GM12801 (cell line): ENCODE data around the gene FAM78B.

Source experiments
- CTCF ChIP-seq: IDR thresholded peaks from one replicate; pipeline ENCODE4 v1.5.1; 2011; ENCODE audit warnings: control low read depth; ENCODE audit not compliant: insufficient read length; ENCODE audit errors: extremely low read depth

Gene FAM78B

GRCh38 chr1:166172106-166172505 is 5.3 kb upstream of the FAM78B start:
- no peak for TF ChIP-seq CTCF

- TF ChIP-seq CTCF, result no peak
Measured at GRCh38 chr1:166170726-166171125, 3.9 kb upstream of the FAM78B start.

GRCh38 chr1:166170075-166170474 is 3.3 kb upstream of the FAM78B start:
- TF ChIP-seq CTCF, result no peak

GRCh38 chr1:166169182-166169581 is 2.4 kb upstream of the FAM78B start:
- no peak for TF ChIP-seq CTCF

GRCh38 chr1:166167572-166167925 is 748 bp upstream of the FAM78B start:
- no peak for TF ChIP-seq CTCF

- TF ChIP-seq CTCF, result no peak
Measured at GRCh38 chr1:166166329-166166697, 488 bp downstream of the FAM78B start.

- TF ChIP-seq CTCF, result no peak
Measured at GRCh38 chr1:166165661-166166328, 1.0 kb downstream of the FAM78B start.
